Subcutaneous adipose tissue (tissue), 4 donors: Measurements from ENCODE around the gene BAZ2B. TPM values are rescaled to one million over a fixed set of nuclear protein-coding genes. Genes with fewer than 3 reads are reported as not detected.

ENCODE experiments used
- total RNA-seq, 4 donors: library from RNA; depleted of rRNA; stranded (reverse); fragments of >200 nt; gene quantifications; one replicate each; pipeline ENCODE4 v1.1.0, GENCODE V29; 2016
- TF ChIP-seq, protein P1 (sequence below): fragments of 450-650 bp; IDR thresholded peaks from one replicate; pipeline ENCODE4 v1.5.1; 2016; ENCODE audit warnings: low read depth, mild to moderate bottlenecking, control low read depth, antibody characterized with exemption, moderate library complexity

BAZ2B gene
- total RNA-seq, result 100 to 1,000 TPM; 106 to 128 (median 112) TPM

GRCh38 chr2:159616286-159616701 is at the start of gene BAZ2B:
BAZ2B (minus strand) TSS chr2:159616548; CDS start chr2:159478719, 137,829 bp downstream.
- TF ChIP-seq, protein P1, sequence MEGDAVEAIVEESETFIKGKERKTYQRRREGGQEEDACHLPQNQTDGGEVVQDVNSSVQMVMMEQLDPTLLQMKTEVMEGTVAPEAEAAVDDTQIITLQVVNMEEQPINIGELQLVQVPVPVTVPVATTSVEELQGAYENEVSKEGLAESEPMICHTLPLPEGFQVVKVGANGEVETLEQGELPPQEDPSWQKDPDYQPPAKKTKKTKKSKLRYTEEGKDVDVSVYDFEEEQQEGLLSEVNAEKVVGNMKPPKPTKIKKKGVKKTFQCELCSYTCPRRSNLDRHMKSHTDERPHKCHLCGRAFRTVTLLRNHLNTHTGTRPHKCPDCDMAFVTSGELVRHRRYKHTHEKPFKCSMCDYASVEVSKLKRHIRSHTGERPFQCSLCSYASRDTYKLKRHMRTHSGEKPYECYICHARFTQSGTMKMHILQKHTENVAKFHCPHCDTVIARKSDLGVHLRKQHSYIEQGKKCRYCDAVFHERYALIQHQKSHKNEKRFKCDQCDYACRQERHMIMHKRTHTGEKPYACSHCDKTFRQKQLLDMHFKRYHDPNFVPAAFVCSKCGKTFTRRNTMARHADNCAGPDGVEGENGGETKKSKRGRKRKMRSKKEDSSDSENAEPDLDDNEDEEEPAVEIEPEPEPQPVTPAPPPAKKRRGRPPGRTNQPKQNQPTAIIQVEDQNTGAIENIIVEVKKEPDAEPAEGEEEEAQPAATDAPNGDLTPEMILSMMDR, result no peak

- TF ChIP-seq, protein P1, result no peak
Observed at GRCh38 chr2:159661286-159661685, 44.9 kb upstream of the BAZ2B start.

DNA sequence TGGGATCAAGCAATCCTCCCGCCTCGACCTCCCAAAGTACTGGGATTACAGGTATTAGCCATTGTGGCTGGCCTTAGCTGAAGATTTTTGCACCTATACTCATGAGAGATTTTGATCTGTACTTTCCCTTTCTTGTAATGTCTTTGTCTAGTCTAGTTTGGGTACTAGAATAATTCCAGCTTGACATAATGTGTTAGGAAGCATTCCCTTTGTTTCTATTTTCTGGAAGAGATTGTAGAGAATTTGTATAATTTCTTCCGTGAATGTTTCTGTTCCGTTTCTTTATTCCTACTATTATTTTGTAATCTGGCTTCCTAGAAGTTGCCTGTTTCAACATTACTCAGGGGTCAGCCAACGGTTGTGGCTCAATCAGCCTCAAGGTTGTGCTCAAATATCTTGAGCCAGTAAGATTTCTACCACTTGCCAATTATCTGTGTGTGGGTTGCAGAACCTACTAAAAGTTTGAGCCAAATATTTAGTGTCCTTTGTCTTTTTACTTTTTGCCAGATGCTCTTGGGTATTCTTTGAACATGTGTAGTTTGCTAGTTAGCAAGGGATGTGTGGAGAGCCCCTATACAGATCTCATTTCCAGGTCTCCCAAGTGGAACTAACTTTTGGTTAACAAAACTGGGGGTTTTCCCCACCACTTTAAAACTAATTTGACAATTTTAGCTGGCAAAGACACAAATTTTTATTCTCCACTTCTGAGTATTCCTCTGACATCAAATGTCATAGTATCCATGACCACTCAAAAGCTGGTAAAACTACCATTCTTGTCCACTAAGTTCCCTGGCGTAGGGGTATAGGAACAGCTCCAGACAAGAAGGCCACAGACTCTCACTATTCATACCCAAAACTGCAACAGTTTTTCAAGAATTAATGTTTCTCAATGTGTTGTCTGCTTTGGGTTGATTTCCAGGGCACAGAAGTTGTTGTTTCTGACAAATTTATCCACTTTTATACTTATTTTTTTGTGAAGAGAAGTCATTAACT is 42.8 kb upstream of the BAZ2B start:
- TF ChIP-seq, protein P1, result no peak

DNA sequence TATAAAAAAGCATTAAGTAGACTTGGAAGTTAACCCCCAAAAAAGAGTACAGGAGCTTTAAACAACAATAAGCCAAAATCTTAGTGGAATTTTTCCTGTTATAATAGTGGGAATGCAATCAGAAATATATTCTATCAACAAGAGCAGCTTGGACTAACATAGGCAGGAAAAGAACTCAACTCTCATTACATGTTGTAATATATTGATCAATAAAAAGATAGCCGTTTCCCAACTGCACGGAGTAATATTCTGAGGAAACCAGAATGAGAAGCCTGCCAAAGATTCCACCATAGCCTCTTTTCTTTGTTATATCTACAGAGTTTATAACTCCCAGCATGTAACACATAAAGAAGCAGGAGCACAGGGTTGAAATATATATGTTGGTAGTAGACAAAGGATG is 37.6 kb upstream of the BAZ2B start:
- TF ChIP-seq, protein P1, result no peak

- TF ChIP-seq, protein P1, result no peak
Observed at GRCh38 chr2:159651884-159652283, 35.5 kb upstream of the BAZ2B start.

DNA sequence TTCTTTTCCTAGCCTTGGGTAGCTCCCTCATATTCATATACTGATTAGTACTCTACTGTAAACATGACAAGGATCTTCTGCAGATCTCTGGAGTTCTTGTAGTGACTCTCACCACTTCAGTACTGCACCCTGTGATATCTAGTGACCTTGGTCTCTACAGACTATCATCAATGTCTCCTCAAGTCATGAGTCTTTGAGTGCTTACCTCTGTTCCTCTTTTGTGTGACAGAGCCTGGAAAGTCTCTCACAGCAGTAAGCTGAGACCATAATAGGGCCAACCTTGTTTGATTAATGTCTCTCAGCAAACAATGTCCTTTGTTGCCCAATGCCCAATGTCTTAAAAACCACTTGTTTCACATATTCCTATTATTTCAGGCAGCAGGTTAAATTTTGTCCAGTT is 34.2 kb upstream of the BAZ2B start:
- TF ChIP-seq, protein P1, result no peak

GRCh38 chr2:159648643-159649042 is 32.3 kb upstream of the BAZ2B start:
- TF ChIP-seq, protein P1, result no peak
